ENCODE results near the gene FADS3.
A peak's percentile ranks its signal among the peaks of the same experiment; 100 is the strongest.

The FADS3 gene

DNA sequence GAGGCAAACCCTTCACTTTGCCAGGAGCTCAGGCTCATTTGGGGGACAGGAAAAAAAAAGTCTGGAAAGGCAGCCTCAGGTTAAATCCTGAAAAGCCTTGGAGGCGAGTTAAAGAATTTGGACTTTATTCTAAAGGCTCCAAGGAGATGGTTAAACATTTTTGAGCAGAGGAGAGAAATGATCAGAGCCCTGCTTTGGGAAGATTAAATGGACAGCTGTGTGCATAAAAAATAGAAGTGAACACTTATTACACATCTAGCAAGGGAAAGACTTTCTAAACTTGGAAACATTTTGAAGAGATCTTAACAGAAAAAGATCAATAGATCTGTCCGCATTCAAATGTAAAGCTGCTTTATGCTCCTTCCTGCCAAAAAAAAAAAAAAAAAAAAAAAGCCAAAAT lies 34.4 kb upstream of the FADS3 start:
- H3K27me3 ChIP-seq (replicated peaks in 2 of 5; ENCODE audit: control insufficient read depth in 4 of 5, insufficient read depth in 5 of 5, low read length in 4 of 5): no peaks in the 10 kb centered on the region
- no peak overlapping the region for H3K27ac ChIP-seq (ENCODE audit: insufficient read depth in 1 of 2, low read depth in 1 of 2, low read length in 2 of 2, poor library complexity in 1 of 2, severe bottlenecking in 2 of 2)
- no peak for DNase-seq
- ChIA-PET POLR2A (interaction anchor here (0.5 kb wide), 1 partner anchor 1119 kb away, joined by 5 read pairs; no protein-coding TSS in a partner anchor), CTCF (interaction anchor here (0.7 to 3.9 kb wide), 6 partner anchors 10 to 156 kb away, joined by 3 to 23 read pairs (median 6); no protein-coding TSS in a partner anchor)
- peaks cover 0 to 5% (median 0%) of the 10 kb centered on the region in 5 experiments for H3K9me3 ChIP-seq (ENCODE audit: control extremely low read depth in 1 of 5, control insufficient read depth in 4 of 5, insufficient read depth in 2 of 5, low read depth in 1 of 5, low read length in 4 of 5)
- H3K4me3 ChIP-seq (ENCODE audit: control insufficient read depth in 1 of 7, extremely low read depth in 1 of 7, insufficient read depth in 4 of 7, low read depth in 2 of 7, low read length in 6 of 7): no peak overlapping the region
- H3K36me3 ChIP-seq (ENCODE audit: control insufficient read depth in 4 of 4, insufficient read depth in 4 of 4, low read length in 3 of 4): no peaks in the 10 kb centered on the region
- WGBS (ENCODE audit: insufficient coverage): 100% methylated on average over 2 of the region's 2 CpGs
- peaks cover 0 to 21% (median 6%) of the 10 kb centered on the region in 4 experiments for H3K4me1 ChIP-seq (ENCODE audit: control extremely low read depth in 1 of 4, control insufficient read depth in 4 of 4, insufficient read depth in 4 of 4, low read length in 3 of 4)

DNA sequence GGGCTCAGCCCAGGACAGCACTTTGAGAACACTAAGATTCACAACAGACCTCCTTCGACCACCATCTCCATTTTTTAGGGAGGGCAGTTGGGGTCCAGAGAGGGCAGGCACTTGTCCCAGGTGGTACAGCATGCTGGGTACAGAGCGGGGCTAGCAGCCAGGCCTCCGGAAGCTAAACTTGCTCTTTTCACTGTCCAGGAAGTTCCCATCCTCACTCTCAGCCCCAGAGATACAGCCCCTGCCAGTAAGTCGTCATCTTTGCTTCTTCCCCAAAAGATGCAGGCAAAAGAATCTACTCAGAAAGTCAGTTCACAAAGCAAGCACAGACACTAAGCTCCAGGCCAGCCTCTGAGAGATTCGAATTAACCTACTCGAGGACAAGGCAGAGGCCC lies 32.7 kb upstream of the FADS3 start:
- Histone ChIP-seq H3K36me3 (ENCODE audit: control insufficient read depth in 4 of 4, insufficient read depth in 4 of 4, low read length in 3 of 4) (no peaks in the 10 kb centered on the region), H3K27me3 (replicated peaks in 2 of 5; ENCODE audit: control insufficient read depth in 4 of 5, insufficient read depth in 5 of 5, low read length in 4 of 5) (peaks cover 0 to 9% (median 0%) of the 10 kb centered on the region in 5 experiments), H3K4me1 (ENCODE audit: control extremely low read depth in 1 of 4, control insufficient read depth in 4 of 4, insufficient read depth in 4 of 4, low read length in 3 of 4) (peaks cover 0 to 21% (median 6%) of the 10 kb centered on the region in 4 experiments), H3K9me3 (ENCODE audit: control extremely low read depth in 1 of 5, control insufficient read depth in 4 of 5, insufficient read depth in 2 of 5, low read depth in 1 of 5, low read length in 4 of 5) (peaks cover 0 to 5% (median 0%) of the 10 kb centered on the region in 5 experiments), H3K4me3 (ENCODE audit: control insufficient read depth in 1 of 7, extremely low read depth in 1 of 7, insufficient read depth in 4 of 7, low read depth in 2 of 7, low read length in 6 of 7) (no peak overlapping the region), H3K27ac (ENCODE audit: insufficient read depth in 1 of 2, low read depth in 1 of 2, low read length in 2 of 2, poor library complexity in 1 of 2, severe bottlenecking in 2 of 2) (no peak overlapping the region)
- WGBS (ENCODE audit: insufficient coverage): 98% methylated on average over 5 of the region's 6 CpGs
- POLR2A ChIA-PET: no interaction called here
- no peak for DNase-seq
- CTCF ChIA-PET: interaction anchor here (1.1 to 3.9 kb wide), 6 partner anchors 11 to 127 kb away, joined by 3 to 23 read pairs (median 4); no protein-coding TSS in a partner anchor

DNA sequence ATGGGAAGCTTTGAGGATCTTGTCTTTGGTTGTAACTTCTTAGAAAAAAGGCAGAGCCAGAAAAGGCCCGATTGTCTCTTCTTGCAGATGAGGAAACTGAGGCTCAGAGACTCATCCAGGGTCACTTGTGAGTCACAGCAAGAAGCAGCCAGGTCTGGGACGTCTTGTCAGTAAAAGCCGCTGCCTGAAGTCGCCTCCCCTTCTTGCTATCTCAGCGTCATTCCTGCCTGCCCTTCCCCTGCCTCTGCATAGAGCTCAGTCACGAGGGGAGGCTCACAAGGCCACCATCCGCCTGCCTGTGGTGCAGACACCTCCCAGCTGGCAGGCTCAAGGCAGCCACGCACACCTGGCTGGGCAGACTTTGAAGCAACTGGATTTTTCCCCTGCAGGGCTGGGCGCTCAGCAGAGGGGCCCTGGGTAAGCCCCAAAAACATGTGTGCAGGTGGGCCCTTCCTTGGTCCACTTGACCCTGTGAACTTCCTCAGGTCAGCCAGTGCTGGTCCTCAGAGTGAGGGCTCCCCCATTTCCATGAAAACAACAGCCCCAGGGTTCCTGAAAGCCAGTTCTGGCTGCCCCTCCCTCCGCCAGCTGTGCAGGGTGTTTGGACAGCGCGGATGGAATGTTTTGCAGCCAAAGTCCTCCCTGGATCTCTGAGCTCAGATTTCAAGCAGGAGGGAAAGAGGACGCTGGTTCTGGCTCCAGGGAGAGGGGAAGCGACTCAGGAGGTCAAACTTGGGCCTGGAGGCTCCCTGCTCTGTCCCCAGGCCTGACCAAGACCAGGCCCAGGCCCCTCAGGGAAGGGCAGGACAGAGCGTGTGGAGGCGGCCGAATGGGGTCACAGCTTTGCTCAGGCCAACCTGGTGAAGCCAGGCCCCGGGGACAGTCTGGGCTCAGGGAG lies 32.1 kb upstream of the FADS3 start:
- peaks cover 0 to 21% (median 6%) of the 10 kb centered on the region in 4 experiments for H3K4me1 ChIP-seq (ENCODE audit: control extremely low read depth in 1 of 4, control insufficient read depth in 4 of 4, insufficient read depth in 4 of 4, low read length in 3 of 4)
- ChIA-PET CTCF (interaction anchor here (1.0 to 3.9 kb wide), 7 partner anchors 8 to 126 kb away, joined by 3 to 23 read pairs (median 4); no protein-coding TSS in a partner anchor), POLR2A (no interaction called here)
- no peaks in the 10 kb centered on the region for H3K36me3 ChIP-seq (ENCODE audit: control insufficient read depth in 4 of 4, insufficient read depth in 4 of 4, low read length in 3 of 4)
- peaks cover 0 to 3% (median 0%) of the 10 kb centered on the region in 5 experiments for H3K9me3 ChIP-seq (ENCODE audit: control extremely low read depth in 1 of 5, control insufficient read depth in 4 of 5, insufficient read depth in 2 of 5, low read depth in 1 of 5, low read length in 4 of 5)
- 84% methylated on average over 17 of the region's 18 CpGs for WGBS (ENCODE audit: insufficient coverage)
- H3K27me3 ChIP-seq (replicated peaks in 2 of 5; ENCODE audit: control insufficient read depth in 4 of 5, insufficient read depth in 5 of 5, low read length in 4 of 5): peaks cover 0 to 15% (median 0%) of the 10 kb centered on the region in 5 experiments
- H3K4me3 ChIP-seq (ENCODE audit: control insufficient read depth in 1 of 7, extremely low read depth in 1 of 7, insufficient read depth in 4 of 7, low read depth in 2 of 7, low read length in 6 of 7): no peak overlapping the region
- no peak overlapping the region for H3K27ac ChIP-seq (ENCODE audit: insufficient read depth in 1 of 2, low read depth in 1 of 2, low read length in 2 of 2, poor library complexity in 1 of 2, severe bottlenecking in 2 of 2)
- DNase-seq: peak in 2 of 3 donors; percentile 43 to 69

DNA sequence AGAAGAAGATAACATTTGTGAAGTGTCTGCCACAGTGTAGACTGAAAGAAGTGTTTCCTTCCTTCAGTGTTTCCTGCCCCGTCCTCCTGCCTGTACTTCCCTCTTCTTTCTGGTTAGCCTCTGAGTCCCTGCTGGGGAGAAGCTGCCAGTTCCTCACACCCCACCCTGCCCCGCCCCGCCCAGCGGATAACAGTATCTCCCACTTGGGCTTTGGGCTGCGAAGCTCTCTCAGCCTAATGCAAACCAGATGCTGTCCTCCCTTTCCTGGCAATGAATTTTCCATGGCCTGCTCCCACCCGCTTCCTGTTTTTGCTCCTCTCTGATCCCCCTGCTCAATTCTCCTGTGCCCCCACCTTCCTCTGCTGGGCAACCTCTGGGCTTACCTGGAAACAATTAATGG lies 31.2 kb upstream of the FADS3 start:
- Histone ChIP-seq H3K9me3 (ENCODE audit: control extremely low read depth in 1 of 5, control insufficient read depth in 4 of 5, insufficient read depth in 2 of 5, low read depth in 1 of 5, low read length in 4 of 5) (no peaks in the 10 kb centered on the region), H3K27me3 (replicated peaks in 2 of 5; ENCODE audit: control insufficient read depth in 4 of 5, insufficient read depth in 5 of 5, low read length in 4 of 5) (peaks cover 0 to 24% (median 8%) of the 10 kb centered on the region in 5 experiments), H3K36me3 (ENCODE audit: control insufficient read depth in 4 of 4, insufficient read depth in 4 of 4, low read length in 3 of 4) (no peaks in the 10 kb centered on the region), H3K4me3 (ENCODE audit: control insufficient read depth in 1 of 7, extremely low read depth in 1 of 7, insufficient read depth in 4 of 7, low read depth in 2 of 7, low read length in 6 of 7) (no peak overlapping the region), H3K4me1 (ENCODE audit: control extremely low read depth in 1 of 4, control insufficient read depth in 4 of 4, insufficient read depth in 4 of 4, low read length in 3 of 4) (peaks cover 0 to 28% (median 11%) of the 10 kb centered on the region in 4 experiments), H3K27ac (ENCODE audit: insufficient read depth in 1 of 2, low read depth in 1 of 2, low read length in 2 of 2, poor library complexity in 1 of 2, severe bottlenecking in 2 of 2) (no peak overlapping the region)
- ChIA-PET CTCF (interaction anchor here (0.7 to 3.9 kb wide), 6 partner anchors 9 to 155 kb away, joined by 3 to 23 read pairs (median 4); no protein-coding TSS in a partner anchor), POLR2A (no interaction called here)
- 7% methylated on average over 4 of the region's 6 CpGs for WGBS (ENCODE audit: insufficient coverage)
- peak; percentile 24 to 65 (median 61) for DNase-seq

DNA sequence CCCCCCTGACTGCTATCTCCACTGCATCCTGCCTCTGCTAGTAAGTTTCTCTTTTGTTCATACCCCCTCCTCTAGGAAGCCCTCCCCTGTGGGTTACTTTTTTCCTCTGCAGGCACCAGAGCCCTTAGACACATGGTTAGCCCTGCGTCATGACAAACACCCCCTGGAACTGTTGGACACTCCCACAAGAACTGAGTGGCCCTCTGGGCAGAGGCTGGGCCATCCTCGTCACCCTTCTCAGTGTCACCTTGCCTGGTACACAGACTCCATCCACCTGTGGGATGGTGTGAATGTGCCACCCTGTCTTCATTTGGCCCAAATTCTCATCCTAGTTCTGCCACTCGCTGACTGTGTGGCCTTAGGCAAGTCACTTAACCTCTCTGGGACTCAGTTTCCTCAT lies 30.1 kb upstream of the FADS3 start:
- ChIA-PET CTCF (interaction anchor here (1.1 to 3.9 kb wide), 4 partner anchors 23 to 161 kb away, joined by 4 to 23 read pairs (median 8); no protein-coding TSS in a partner anchor), POLR2A (no interaction called here)
- no peaks in the 10 kb centered on the region for H3K9me3 ChIP-seq (ENCODE audit: control extremely low read depth in 1 of 5, control insufficient read depth in 4 of 5, insufficient read depth in 2 of 5, low read depth in 1 of 5, low read length in 4 of 5)
- H3K36me3 ChIP-seq (ENCODE audit: control insufficient read depth in 4 of 4, insufficient read depth in 4 of 4, low read length in 3 of 4): no peaks in the 10 kb centered on the region
- H3K27ac ChIP-seq (ENCODE audit: insufficient read depth in 1 of 2, low read depth in 1 of 2, low read length in 2 of 2, poor library complexity in 1 of 2, severe bottlenecking in 2 of 2): no peak overlapping the region
- H3K4me1 ChIP-seq (ENCODE audit: control extremely low read depth in 1 of 4, control insufficient read depth in 4 of 4, insufficient read depth in 4 of 4, low read length in 3 of 4): peaks cover 0 to 38% (median 17%) of the 10 kb centered on the region in 4 experiments
- 87% methylated on average over 2 of the region's 3 CpGs for WGBS (ENCODE audit: insufficient coverage)
- no peak for DNase-seq
- H3K4me3 ChIP-seq (ENCODE audit: control insufficient read depth in 1 of 7, extremely low read depth in 1 of 7, insufficient read depth in 4 of 7, low read depth in 2 of 7, low read length in 6 of 7): no peak overlapping the region
- H3K27me3 ChIP-seq (replicated peaks in 2 of 5; ENCODE audit: control insufficient read depth in 4 of 5, insufficient read depth in 5 of 5, low read length in 4 of 5): peaks cover 0 to 35% (median 8%) of the 10 kb centered on the region in 5 experiments

DNA sequence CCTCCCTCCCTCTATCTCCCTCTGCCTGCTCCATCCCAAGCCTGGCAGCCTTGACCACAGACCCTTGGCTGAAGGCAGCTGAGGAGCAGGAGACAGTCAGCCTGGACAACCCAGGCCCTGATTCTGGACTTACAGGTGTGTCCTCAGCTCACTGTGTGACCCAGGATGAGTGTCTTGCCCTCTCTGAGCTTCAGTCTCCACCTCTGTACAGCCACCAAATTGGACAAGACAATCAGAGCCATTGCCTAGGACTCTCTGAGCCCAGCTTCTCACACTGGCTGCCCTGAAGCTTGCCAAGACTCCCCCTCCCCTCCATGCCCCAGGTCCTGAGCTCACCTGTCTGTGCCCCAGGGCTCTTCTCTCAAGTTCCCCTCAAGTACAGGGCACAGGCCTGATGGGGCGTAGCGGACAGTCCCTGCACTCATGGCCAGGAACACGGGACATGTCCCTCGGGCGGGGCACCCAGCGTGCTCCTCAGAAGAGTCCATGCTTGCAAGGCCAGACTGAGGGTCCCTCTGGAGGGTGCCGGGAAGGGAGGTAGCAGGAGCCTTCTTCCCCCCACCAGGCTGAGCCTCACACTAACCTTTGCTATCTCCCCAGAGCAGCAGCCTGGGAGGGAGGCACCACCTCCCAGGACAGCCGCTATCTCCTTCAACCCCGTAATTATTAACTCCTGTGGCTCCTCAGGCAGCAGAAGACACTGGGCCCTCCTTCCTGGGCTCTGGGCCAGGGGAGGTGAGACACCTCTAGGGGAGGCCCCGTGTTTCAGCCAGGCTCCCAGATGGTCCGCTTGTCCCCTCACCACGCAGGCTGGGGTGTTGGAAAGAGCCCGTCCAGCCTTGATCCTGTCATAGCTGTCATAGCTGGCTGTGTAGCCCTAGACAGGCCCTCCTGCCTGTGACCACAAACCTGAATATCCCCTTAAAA lies 28.6 kb upstream of the FADS3 start:
- WGBS (ENCODE audit: insufficient coverage): 95% methylated on average over 11 of the region's 13 CpGs
- Histone ChIP-seq H3K27me3 (replicated peaks in 2 of 5; ENCODE audit: control insufficient read depth in 4 of 5, insufficient read depth in 5 of 5, low read length in 4 of 5) (peaks cover 0 to 48% (median 10%) of the 10 kb centered on the region in 5 experiments), H3K36me3 (ENCODE audit: control insufficient read depth in 4 of 4, insufficient read depth in 4 of 4, low read length in 3 of 4) (no peaks in the 10 kb centered on the region), H3K4me3 (ENCODE audit: control insufficient read depth in 1 of 7, extremely low read depth in 1 of 7, insufficient read depth in 4 of 7, low read depth in 2 of 7, low read length in 6 of 7) (no peak overlapping the region), H3K27ac (ENCODE audit: insufficient read depth in 1 of 2, low read depth in 1 of 2, low read length in 2 of 2, poor library complexity in 1 of 2, severe bottlenecking in 2 of 2) (peak overlapping the region in 1 of 2 experiments; percentile 23), H3K9me3 (ENCODE audit: control extremely low read depth in 1 of 5, control insufficient read depth in 4 of 5, insufficient read depth in 2 of 5, low read depth in 1 of 5, low read length in 4 of 5) (no peaks in the 10 kb centered on the region), H3K4me1 (ENCODE audit: control extremely low read depth in 1 of 4, control insufficient read depth in 4 of 4, insufficient read depth in 4 of 4, low read length in 3 of 4) (peaks cover 0 to 40% (median 19%) of the 10 kb centered on the region in 4 experiments)
- ChIA-PET POLR2A (interaction anchor here (0.5 kb wide), 1 partner anchor 129 kb away, joined by 3 read pairs; no protein-coding TSS in a partner anchor), CTCF (interaction anchor here (0.8 to 1.8 kb wide), 7 partner anchors 18 to 190 kb away, joined by 3 to 8 read pairs (median 4); no protein-coding TSS in a partner anchor)
- peak in 1 of 3 donors; percentile 56 for DNase-seq
